NB4 (cell line): ENCODE results near the gene C16orf90.

Source experiments
- CTCF ChIP-seq: IDR thresholded peaks from one replicate; pipeline ENCODE4 v1.5.1; 2012; ENCODE audit warnings: low read depth, low read length
- MYC ChIP-seq: IDR thresholded peaks from 2 replicates; pipeline ENCODE4 v1.6.1; 2011; ENCODE audit warnings: low read depth, low read length

GRCh38 chr16:3467921-3468320 lies 27.4 kb downstream of the C16orf90 start:
- TF ChIP-seq CTCF, result no peak
- TF ChIP-seq MYC, result no peak
